K562 (cell line): Measurements from ENCODE around the gene ECSIT. TPM values are rescaled to one million over a fixed set of nuclear protein-coding genes. Genes with fewer than 3 reads are reported as not detected.

Source experiments
- ATF1 ChIP-seq, 2 experiments: fragments of 450-650 bp in 1 of 2; IDR thresholded peaks; 2 replicates each; pipeline ENCODE4 v1.6.1; 2016; ENCODE audit warnings: missing compliant biosample characterization in 1 of 2, missing genetic modification characterization in 1 of 2
- ATF7 ChIP-seq: fragments of 450-650 bp; IDR thresholded peaks from 2 replicates; pipeline ENCODE4 v1.7.1; 2014; ENCODE audit warnings: mild to moderate bottlenecking, moderate library complexity
- CBX8 ChIP-seq: fragments of 200-600 bp; sonication (generic); IDR thresholded peaks from 2 replicates; pipeline ENCODE4 v1.6.1; 2012; ENCODE audit warnings: borderline replicate concordance, mixed run types, low read depth, mild to moderate bottlenecking, moderate library complexity, mixed read lengths, low read length, control low read depth, inconsistent platforms; ENCODE audit not compliant: poor library complexity, severe bottlenecking; ENCODE audit errors: extremely low read depth
- CREBBP ChIP-seq: IDR thresholded peaks from one replicate; pipeline ENCODE4 v1.6.1; 2012; ENCODE audit warnings: low read depth, mild to moderate bottlenecking, control low read depth, inconsistent platforms, low read length
- CSDE1 ChIP-seq, 2 experiments: fragments of 450-650 bp; IDR thresholded peaks; 2 replicates each; pipeline ENCODE4 v1.6.1; 2016; ENCODE audit warnings: mild to moderate bottlenecking in 1 of 2
- GABPB1 ChIP-seq: sonication (generic); formaldehyde crosslinking; IDR thresholded peaks from 2 replicates; pipeline ENCODE4 v1.8.0; 2022; ENCODE audit warnings: mild to moderate bottlenecking, missing genetic modification reagents
- NCOA2 ChIP-seq, 2 experiments: fragments of 450-650 bp; IDR thresholded peaks; 2 replicates each; pipeline ENCODE4 v1.6.1; 2018; ENCODE audit warnings: mild to moderate bottlenecking in 2 of 2, moderate library complexity in 1 of 2; ENCODE audit not compliant: partially characterized antibody in 2 of 2
- PHF8 ChIP-seq: fragments of 200-600 bp; sonication (generic); IDR thresholded peaks from 2 replicates; pipeline ENCODE4 v1.6.1; 2012; ENCODE audit warnings: mixed run types, mild to moderate bottlenecking, inconsistent platforms, low read length, moderate library complexity, borderline replicate concordance
- POLR2G ChIP-seq: fragments of 200-400 bp; formaldehyde crosslinking; IDR thresholded peaks from 2 replicates; pipeline ENCODE4 v1.6.1; 2017; ENCODE audit warnings: low read depth, mild to moderate bottlenecking, antibody characterized with exemption, low read length, moderate library complexity
- THAP7 ChIP-seq: fragments of 250-450 bp; sonication (Bioruptor Pico); IDR thresholded peaks from 2 replicates; pipeline ENCODE4 v1.5.0; 2021
- ZFP1 ChIP-seq: fragments of 450-650 bp; formaldehyde crosslinking; IDR thresholded peaks from 2 replicates; pipeline ENCODE4 v1.4.0; 2020; ENCODE audit warnings: mild to moderate bottlenecking, mixed read lengths
- ZFP30 ChIP-seq: fragments of 250-450 bp; sonication (Bioruptor Pico); IDR thresholded peaks from 2 replicates; pipeline ENCODE4 v1.8.0; 2022; ENCODE audit warnings: moderate library complexity, mild to moderate bottlenecking, inconsistent platforms, borderline replicate concordance
- ZNF511 ChIP-seq: sonication (generic); formaldehyde crosslinking; IDR thresholded peaks from 2 replicates; pipeline ENCODE4 v1.8.0; 2022; ENCODE audit warnings: mild to moderate bottlenecking, missing genetic modification reagents
- ZNF707 ChIP-seq: fragments of 250-450 bp; sonication (Bioruptor Pico); conservative IDR thresholded peaks from 2 replicates; pipeline ENCODE4 v1.8.0; 2022; ENCODE audit warnings: inconsistent platforms, mild to moderate bottlenecking, moderate library complexity
- polyA plus RNA-seq, 8 experiments: library from polyadenylated mRNA; depleted of rRNA in 4 of 8; stranded (reverse) in 5 of 8; unstranded in 3 of 8; fragments of >200 nt; fragmentation: Nextera tagmentation in 2 of 8; fragmentation: Illumina TruSeq in 1 of 8; extraction: Ambion mirVana in 2 of 8; extraction: Trizol in 1 of 8; gene quantifications; 2 replicates each; pipeline versions ENCODE4 v1.2.1 to v1.2.3, GENCODE V29; 2011 to 2014; ENCODE audit warnings: inconsistent platforms in 1 of 8, missing spikeins in 1 of 8
- total RNA-seq, 7 experiments: library from RNA; depleted of rRNA in 6 of 7; stranded (reverse); fragments of >200 nt in 6 of 7; fragmentation: Illumina TruSeq in 2 of 7; extraction: Trizol in 2 of 7; gene quantifications; 2 replicates each; pipeline versions ENCODE4 v1.2.1 to v1.2.3, GENCODE V29; 2011 to 2021; ENCODE audit warnings: low replicate concordance in 1 of 7
- TF ChIP-seq, protein P1 (sequence below), 2 experiments: fragments of 450-650 bp; formaldehyde crosslinking in 1 of 2; IDR thresholded peaks; 2 replicates each; pipeline versions ENCODE4 v1.4.0 to v1.6.1; 2014 to 2020; ENCODE audit warnings: mild to moderate bottlenecking in 2 of 2, borderline replicate concordance in 1 of 2, low read depth in 1 of 2
- TF ChIP-seq, protein P2 (sequence below): sonication (generic); formaldehyde crosslinking; IDR thresholded peaks from 2 replicates; pipeline ENCODE4 v1.5.0; 2020; ENCODE audit warnings: missing genetic modification reagents

The ECSIT gene
- total and polyA plus RNA-seq, 9 of the 15 experiments (the other 6 are each of a cell fraction or from before 2014, with no cell fraction given), result 1.1 to 82.5 (median 43.9) TPM

DNA sequence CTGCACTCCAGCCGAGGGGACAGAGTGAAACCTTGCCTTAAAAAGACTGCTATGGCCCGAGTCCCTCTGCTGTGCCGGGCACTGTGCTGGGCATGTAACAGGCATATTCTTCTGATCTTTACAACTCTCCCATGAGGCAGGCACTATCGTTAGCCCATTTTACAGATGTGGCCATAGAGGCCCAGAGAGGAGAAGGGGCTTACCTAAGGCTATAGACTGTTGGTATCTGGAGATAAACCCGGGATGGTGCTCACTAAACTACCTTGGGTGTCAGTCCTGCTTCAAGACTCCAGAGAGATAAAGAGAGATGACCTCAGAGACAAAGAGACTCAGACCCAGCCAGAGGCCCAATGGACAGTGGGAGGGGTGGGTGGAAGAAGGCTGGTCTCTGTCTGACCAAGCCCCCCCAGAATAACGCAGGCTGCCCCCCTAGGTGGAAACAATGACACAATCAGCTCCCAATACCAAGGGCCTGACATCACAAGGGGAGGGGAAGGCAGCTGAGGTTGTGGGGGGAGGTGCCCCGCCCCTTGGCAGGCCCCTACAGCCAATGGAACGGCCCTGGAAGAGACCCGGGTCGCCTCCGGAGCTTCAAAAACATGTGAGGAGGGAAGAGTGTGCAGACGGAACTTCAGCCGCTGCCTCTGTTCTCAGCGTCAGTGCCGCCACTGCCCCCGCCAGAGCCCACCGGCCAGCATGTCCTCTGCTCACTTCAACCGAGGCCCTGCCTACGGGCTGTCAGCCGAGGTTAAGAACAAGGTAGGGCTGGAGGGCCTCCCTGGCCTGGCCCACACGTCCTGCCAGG lies 9.5 kb upstream of the ECSIT start, which contains the start of gene CNN1 (continued):
- TF ChIP-seq ZNF511 (CRISPR knock-in tag), result no peak
- no peak for TF ChIP-seq CBX8
- peak; percentile 34; the same call in 1 of the 2 replicates for TF ChIP-seq GABPB1 (CRISPR knock-in tag)
- no peak for TF ChIP-seq NCOA2 (IDR thresholded peaks at IDR 0.05; ENCODE audit: partially characterized antibody in 2 of 2)
- no peak for TF ChIP-seq ZNF707 (CRISPR knock-in tag)
- TF ChIP-seq ZFP30 (CRISPR knock-in tag), result no peak
- TF ChIP-seq POLR2G, result peak; percentile 79
- TF ChIP-seq CREBBP, result no peak
- TF ChIP-seq, protein P1, sequence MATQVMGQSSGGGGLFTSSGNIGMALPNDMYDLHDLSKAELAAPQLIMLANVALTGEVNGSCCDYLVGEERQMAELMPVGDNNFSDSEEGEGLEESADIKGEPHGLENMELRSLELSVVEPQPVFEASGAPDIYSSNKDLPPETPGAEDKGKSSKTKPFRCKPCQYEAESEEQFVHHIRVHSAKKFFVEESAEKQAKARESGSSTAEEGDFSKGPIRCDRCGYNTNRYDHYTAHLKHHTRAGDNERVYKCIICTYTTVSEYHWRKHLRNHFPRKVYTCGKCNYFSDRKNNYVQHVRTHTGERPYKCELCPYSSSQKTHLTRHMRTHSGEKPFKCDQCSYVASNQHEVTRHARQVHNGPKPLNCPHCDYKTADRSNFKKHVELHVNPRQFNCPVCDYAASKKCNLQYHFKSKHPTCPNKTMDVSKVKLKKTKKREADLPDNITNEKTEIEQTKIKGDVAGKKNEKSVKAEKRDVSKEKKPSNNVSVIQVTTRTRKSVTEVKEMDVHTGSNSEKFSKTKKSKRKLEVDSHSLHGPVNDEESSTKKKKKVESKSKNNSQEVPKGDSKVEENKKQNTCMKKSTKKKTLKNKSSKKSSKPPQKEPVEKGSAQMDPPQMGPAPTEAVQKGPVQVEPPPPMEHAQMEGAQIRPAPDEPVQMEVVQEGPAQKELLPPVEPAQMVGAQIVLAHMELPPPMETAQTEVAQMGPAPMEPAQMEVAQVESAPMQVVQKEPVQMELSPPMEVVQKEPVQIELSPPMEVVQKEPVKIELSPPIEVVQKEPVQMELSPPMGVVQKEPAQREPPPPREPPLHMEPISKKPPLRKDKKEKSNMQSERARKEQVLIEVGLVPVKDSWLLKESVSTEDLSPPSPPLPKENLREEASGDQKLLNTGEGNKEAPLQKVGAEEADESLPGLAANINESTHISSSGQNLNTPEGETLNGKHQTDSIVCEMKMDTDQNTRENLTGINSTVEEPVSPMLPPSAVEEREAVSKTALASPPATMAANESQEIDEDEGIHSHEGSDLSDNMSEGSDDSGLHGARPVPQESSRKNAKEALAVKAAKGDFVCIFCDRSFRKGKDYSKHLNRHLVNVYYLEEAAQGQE (IDR thresholded peaks at IDR 0.05; ENCODE audit: borderline replicate concordance), result no peak
- TF ChIP-seq, protein P1 (CRISPR knock-in tag; IDR thresholded peaks at IDR 0.05; ENCODE audit: low read depth), result no peak
- TF ChIP-seq THAP7, result no peak
- peak; percentile 55; the same call in 1 of the 2 replicates for TF ChIP-seq PHF8
- TF ChIP-seq, protein P2, sequence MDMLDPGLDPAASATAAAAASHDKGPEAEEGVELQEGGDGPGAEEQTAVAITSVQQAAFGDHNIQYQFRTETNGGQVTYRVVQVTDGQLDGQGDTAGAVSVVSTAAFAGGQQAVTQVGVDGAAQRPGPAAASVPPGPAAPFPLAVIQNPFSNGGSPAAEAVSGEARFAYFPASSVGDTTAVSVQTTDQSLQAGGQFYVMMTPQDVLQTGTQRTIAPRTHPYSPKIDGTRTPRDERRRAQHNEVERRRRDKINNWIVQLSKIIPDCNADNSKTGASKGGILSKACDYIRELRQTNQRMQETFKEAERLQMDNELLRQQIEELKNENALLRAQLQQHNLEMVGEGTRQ, result no peak
- TF ChIP-seq ATF1 (CRISPR knock-in tag; IDR thresholded peaks at IDR 0.05), result no peak
- peak; percentile 77 for TF ChIP-seq ATF1 (tag; IDR thresholded peaks at IDR 0.05)
- no peak for TF ChIP-seq ZFP1 (CRISPR knock-in tag)
- no peak for TF ChIP-seq CSDE1 (IDR thresholded peaks at IDR 0.05)
- peak; percentile 94 for TF ChIP-seq ATF7
